GM12891 (cell line): Measurements from ENCODE around the gene KCNIP4.

Experiments used
- DNase-seq: peaks from one replicate; pipeline ENCODE4 v3.0.0; 2011; ENCODE audit warnings: low spot score; ENCODE audit not compliant: insufficient read length
- FAIRE-seq: peaks from 2 replicates; lab custom pipeline; 2011; peaks lifted over from hg19 to GRCh38; lab: Jason Lieb, UNC
- PAX5 ChIP-seq: IDR thresholded peaks from 2 replicates; pipeline ENCODE4 v1.6.1; 2011; ENCODE audit warnings: low read length, moderate library complexity, mild to moderate bottlenecking; ENCODE audit not compliant: insufficient read depth, severe bottlenecking
- POLR2A ChIP-seq: IDR thresholded peaks from 2 replicates; pipeline ENCODE4 v1.6.1; 2011; ENCODE audit warnings: low read depth, low read length, control low read depth
- POLR2AphosphoS5 ChIP-seq: IDR thresholded peaks from 2 replicates; pipeline ENCODE4 v1.6.1; 2011; ENCODE audit warnings: low read depth, low read length, control low read depth
- POU2F2 ChIP-seq: IDR thresholded peaks from 2 replicates; pipeline ENCODE4 v1.6.1; 2011; ENCODE audit warnings: low read depth, mild to moderate bottlenecking, control low read depth, low read length, moderate library complexity
- SPI1 ChIP-seq: IDR thresholded peaks from 2 replicates; pipeline ENCODE4 v1.6.1; 2011; ENCODE audit warnings: low read depth, low read length, control low read depth
- TAF1 ChIP-seq: IDR thresholded peaks from 2 replicates; pipeline ENCODE4 v1.6.1; 2011; ENCODE audit warnings: low read depth, low read length, control low read depth

KCNIP4 gene

GRCh38 chr4:21915761-21916160 lies 32.8 kb downstream of the KCNIP4 start:
- FAIRE-seq (no peak), DNase-seq (no peak)
- no peak for TF ChIP-seq SPI1
- no peak for TF ChIP-seq POLR2AphosphoS5
- TF ChIP-seq POLR2A, result no peak
- no peak for TF ChIP-seq TAF1
- TF ChIP-seq PAX5, result no peak
- no peak for TF ChIP-seq POU2F2

GRCh38 chr4:21901831-21902230 lies 46.7 kb downstream of the KCNIP4 start:
- TF ChIP-seq POU2F2 (no peak), TAF1 (no peak), PAX5 (no peak), POLR2AphosphoS5 (no peak), SPI1 (no peak), POLR2A (no peak)
- FAIRE-seq (no peak), DNase-seq (no peak)

- FAIRE-seq (no peak), DNase-seq (no peak)
- TF ChIP-seq POLR2A (no peak), SPI1 (no peak), PAX5 (no peak), POU2F2 (no peak), TAF1 (no peak), POLR2AphosphoS5 (no peak)
Measured at GRCh38 chr4:21901281-21901680, 47.3 kb downstream of the KCNIP4 start.

GRCh38 chr4:21900211-21900610 lies 48.4 kb downstream of the KCNIP4 start:
- no peak for FAIRE-seq
- no peak for DNase-seq
- TF ChIP-seq PAX5, result no peak
- no peak for TF ChIP-seq POLR2AphosphoS5
- no peak for TF ChIP-seq TAF1
- no peak for TF ChIP-seq SPI1
- TF ChIP-seq POU2F2, result no peak
- TF ChIP-seq POLR2A, result no peak

- TF ChIP-seq POLR2AphosphoS5, result no peak
- TF ChIP-seq PAX5, result no peak
- TF ChIP-seq SPI1, result no peak
- no peak for TF ChIP-seq POU2F2
- no peak for TF ChIP-seq POLR2A
- no peak for TF ChIP-seq TAF1
- FAIRE-seq (no peak), DNase-seq (no peak)
Measured at GRCh38 chr4:21898101-21898500, 50.5 kb downstream of the KCNIP4 start.

GRCh38 chr4:21896767-21897166 lies 51.8 kb downstream of the KCNIP4 start:
- TF ChIP-seq SPI1 (no peak), POLR2A (no peak), TAF1 (no peak), POU2F2 (no peak)
- no peak for FAIRE-seq
- DNase-seq, result no peak

- FAIRE-seq (no peak), DNase-seq (no peak)
- TF ChIP-seq POU2F2, result no peak
- TF ChIP-seq TAF1, result no peak
- no peak for TF ChIP-seq PAX5
- no peak for TF ChIP-seq POLR2A
- TF ChIP-seq SPI1, result no peak
- no peak for TF ChIP-seq POLR2AphosphoS5
Measured at GRCh38 chr4:21893136-21893535, 55.4 kb downstream of the KCNIP4 start.

GRCh38 chr4:21890231-21890630 lies 58.3 kb downstream of the KCNIP4 start:
- no peak for DNase-seq
- no peak for TF ChIP-seq PAX5
- FAIRE-seq, result no peak

- no peak for DNase-seq
- FAIRE-seq, result no peak
- TF ChIP-seq SPI1 (no peak), PAX5 (no peak), POU2F2 (no peak), POLR2AphosphoS5 (no peak), POLR2A (no peak), TAF1 (no peak)
Measured at GRCh38 chr4:21888195-21888976, 60.2 kb downstream of the KCNIP4 start.

- TF ChIP-seq TAF1, result no peak
- no peak for TF ChIP-seq SPI1
- no peak for TF ChIP-seq POLR2A
- TF ChIP-seq POLR2AphosphoS5, result no peak
- no peak for TF ChIP-seq POU2F2
- TF ChIP-seq PAX5, result no peak
- FAIRE-seq, result no peak
- no peak for DNase-seq
Measured at GRCh38 chr4:21887481-21887880, 61.1 kb downstream of the KCNIP4 start.

GRCh38 chr4:21885770-21886169 lies 62.8 kb downstream of the KCNIP4 start:
- DNase-seq (no peak), FAIRE-seq (no peak)
- TF ChIP-seq PAX5 (no peak), TAF1 (no peak), SPI1 (no peak), POLR2AphosphoS5 (no peak), POLR2A (no peak), POU2F2 (no peak)
